Transverse colon (tissue), 3 donors: ENCODE results near the gene SERPINB11.
"Not testable (repeated sequence)": the region's sequence is repeated elsewhere in the genome, so short reads cannot be mapped to it uniquely, and the experiment has no call there.

Source experiments
- EP300 ChIP-seq: sonication (generic); formaldehyde crosslinking; IDR thresholded peaks from one replicate; pipeline ENCODE4 v1.6.1; 2017; ENCODE audit warnings: antibody characterized with exemption, low read depth
- TF ChIP-seq, protein P1 (sequence below), 5 experiments: fragments of 200-600 bp in 3 of 5; fragments of 450-650 bp in 2 of 5; sonication (generic) in 3 of 5; IDR thresholded peaks; 1 replicate in 2 of 5; 2 replicates in 3 of 5; pipeline ENCODE4 v1.5.1; 2016 to 2017; ENCODE audit warnings: antibody characterized with exemption in 5 of 5, inconsistent platforms in 3 of 5, mild to moderate bottlenecking in 2 of 5, moderate library complexity in 1 of 5

DNA sequence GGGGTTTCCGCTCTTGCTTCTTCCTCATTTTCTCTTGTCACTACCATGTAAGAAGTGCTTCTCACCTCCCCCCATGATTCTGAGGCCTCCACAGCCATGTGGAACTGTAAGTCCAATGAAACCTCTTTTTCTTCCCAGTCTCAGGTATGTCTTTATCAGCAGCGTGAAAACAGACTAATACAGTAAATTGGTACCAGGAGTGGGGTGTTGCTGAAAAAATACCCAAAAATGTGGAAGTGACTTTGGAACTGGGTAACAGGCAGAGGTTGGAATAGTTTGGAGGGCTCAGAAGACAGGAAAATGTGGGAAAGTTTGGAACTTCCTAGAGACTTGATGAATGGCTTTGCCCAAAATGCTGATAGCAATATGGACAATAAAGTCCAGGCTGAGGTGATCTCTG lies 57.0 kb downstream of the SERPINB11 start:
- TF ChIP-seq, protein P1, sequence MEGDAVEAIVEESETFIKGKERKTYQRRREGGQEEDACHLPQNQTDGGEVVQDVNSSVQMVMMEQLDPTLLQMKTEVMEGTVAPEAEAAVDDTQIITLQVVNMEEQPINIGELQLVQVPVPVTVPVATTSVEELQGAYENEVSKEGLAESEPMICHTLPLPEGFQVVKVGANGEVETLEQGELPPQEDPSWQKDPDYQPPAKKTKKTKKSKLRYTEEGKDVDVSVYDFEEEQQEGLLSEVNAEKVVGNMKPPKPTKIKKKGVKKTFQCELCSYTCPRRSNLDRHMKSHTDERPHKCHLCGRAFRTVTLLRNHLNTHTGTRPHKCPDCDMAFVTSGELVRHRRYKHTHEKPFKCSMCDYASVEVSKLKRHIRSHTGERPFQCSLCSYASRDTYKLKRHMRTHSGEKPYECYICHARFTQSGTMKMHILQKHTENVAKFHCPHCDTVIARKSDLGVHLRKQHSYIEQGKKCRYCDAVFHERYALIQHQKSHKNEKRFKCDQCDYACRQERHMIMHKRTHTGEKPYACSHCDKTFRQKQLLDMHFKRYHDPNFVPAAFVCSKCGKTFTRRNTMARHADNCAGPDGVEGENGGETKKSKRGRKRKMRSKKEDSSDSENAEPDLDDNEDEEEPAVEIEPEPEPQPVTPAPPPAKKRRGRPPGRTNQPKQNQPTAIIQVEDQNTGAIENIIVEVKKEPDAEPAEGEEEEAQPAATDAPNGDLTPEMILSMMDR (IDR thresholded peaks at IDR 0.05) = not testable (repeated sequence)
- not testable (repeated sequence) for TF ChIP-seq EP300
